K562 (cell line): ENCODE measurements around the gene PRKD2. TPM values are rescaled to one million over a fixed set of nuclear protein-coding genes. Genes with fewer than 3 reads are reported as not detected.

Experiments
- ATAC-seq: fragments of 200-7000 bp; cut with Tn5 transposase; 3 replicates; pipeline ENCODE4 v1.9.1; 2020; ENCODE audit warnings: moderate library complexity
- BruUV-seq: library from RNA; stranded (reverse); fragments of 400-500 nt; replicated peaks from 2 replicates; lab custom pipeline; 2021; lab: Mats Ljungman, UMichigan
- CTCF ChIA-PET: fragments of 300-600 bp; formaldehyde crosslinking; extraction: SDS; loops from one replicate; lab custom pipeline; 2021; ENCODE audit warnings: low intra/inter-chr PET ratio; lab: Yijun Ruan, JAX
- POLR2A ChIA-PET: fragments of 300-600, 350-650 bp; sonication (Branson Sonifier 250); formaldehyde crosslinking; extraction: SDS; loops from one replicate; lab custom pipeline; 2021; ENCODE audit warnings: antibody characterized with exemption, inconsistent platforms; lab: Yijun Ruan, JAX
- DNase-seq, 4 experiments: peaks; one replicate each; pipeline versions ENCODE4 v3.0.0 to v3.0.0-alpha.2; 2011 to 2018; ENCODE audit warnings: low spot score in 3 of 4, mixed read lengths in 3 of 4; ENCODE audit errors: extremely low read depth in 1 of 4
- FAIRE-seq: peaks from 2 replicates; lab custom pipeline; 2011; peaks lifted over from hg19 to GRCh38; lab: Jason Lieb, UNC
- H2AFZ ChIP-seq: 2 replicates; pipeline ENCODE4 v1.6.0; 2011; ENCODE audit warnings: low read depth, low read length, control low read depth, inconsistent platforms
- H3K27ac ChIP-seq: fragments of 200-600 bp; 3 replicates; pipeline ENCODE4 v1.8.0; 2011; ENCODE audit warnings: low read depth, mild to moderate bottlenecking, control low read depth, inconsistent platforms, low read length, moderate library complexity, mixed read lengths; ENCODE audit errors: extremely low read depth
- H3K27me3 ChIP-seq, 2 experiments: fragments of 300-600 bp in 1 of 2; 2 replicates in 1 of 2; 3 replicates in 1 of 2; pipeline versions ENCODE4 v1.6.0 to v1.8.0; 2011; ENCODE audit warnings: inconsistent platforms in 2 of 2, low read length in 2 of 2, mild to moderate bottlenecking in 1 of 2, mixed read lengths in 1 of 2, moderate library complexity in 1 of 2; ENCODE audit not compliant: control insufficient read depth in 2 of 2, insufficient read depth in 2 of 2
- H3K36me3 ChIP-seq: fragments of 300-600 bp; 3 replicates; pipeline ENCODE4 v1.8.0; 2011; ENCODE audit warnings: mild to moderate bottlenecking, low read length, inconsistent platforms; ENCODE audit not compliant: control insufficient read depth, insufficient read depth
- H3K4me1 ChIP-seq, 2 experiments: fragments of 200-600 bp in 1 of 2; replicated peaks in 1 of 2; 2 replicates in 1 of 2; 3 replicates in 1 of 2; pipeline versions ENCODE4 v1.5.1 to v1.8.0; 2011; ENCODE audit warnings: inconsistent platforms in 2 of 2, low read length in 2 of 2, mild to moderate bottlenecking in 1 of 2, mixed read lengths in 1 of 2, moderate library complexity in 1 of 2; ENCODE audit not compliant: control insufficient read depth in 2 of 2, insufficient read depth in 2 of 2
- H3K4me2 ChIP-seq: 2 replicates; pipeline ENCODE4 v1.6.1; 2011; ENCODE audit warnings: low read length, control low read depth, inconsistent platforms, mixed read lengths; ENCODE audit not compliant: insufficient read depth
- H3K4me3 ChIP-seq: fragments of 200-600 bp; sonication (generic), shearing (Covaris generic); 2 replicates; pipeline ENCODE4 v1.5.1; 2016; ENCODE audit warnings: control low read depth, inconsistent platforms
- H3K79me2 ChIP-seq: fragments of 200-600 bp; 3 replicates; pipeline ENCODE4 v1.8.0; 2011; ENCODE audit warnings: low read length, inconsistent platforms; ENCODE audit not compliant: control insufficient read depth, insufficient read depth
- H3K9ac ChIP-seq, 2 experiments: 2 replicates each; pipeline versions ENCODE4 v1.6.0 to v1.6.1; 2011; ENCODE audit warnings: low read depth in 2 of 2, low read length in 2 of 2, control low read depth in 1 of 2, inconsistent platforms in 1 of 2, mild to moderate bottlenecking in 1 of 2, mixed read lengths in 1 of 2; ENCODE audit not compliant: insufficient read depth in 1 of 2
- H3K9me1 ChIP-seq: one replicate; pipeline ENCODE4 v1.6.0; 2011; ENCODE audit warnings: inconsistent platforms, mild to moderate bottlenecking, low read length, moderate library complexity; ENCODE audit not compliant: control insufficient read depth, insufficient read depth
- H3K9me3 ChIP-seq: replicated peaks from 2 replicates; pipeline ENCODE4 v1.5.1; 2011; ENCODE audit warnings: low read depth, low read length, inconsistent platforms; ENCODE audit not compliant: control insufficient read depth, insufficient read depth
- H4K20me1 ChIP-seq: replicated peaks from 2 replicates; pipeline ENCODE4 v1.6.1; 2011; ENCODE audit warnings: low read length, inconsistent platforms, mixed read lengths; ENCODE audit not compliant: control insufficient read depth, insufficient read depth
- AFF4 ChIP-seq: sonication (generic); formaldehyde crosslinking; IDR thresholded peaks from 2 replicates; pipeline ENCODE4 v1.8.0; 2023; ENCODE audit warnings: mild to moderate bottlenecking, missing genetic modification reagents
- HDAC6 ChIP-seq: IDR thresholded peaks from 2 replicates; pipeline ENCODE4 v1.6.1; 2012; ENCODE audit warnings: low read depth, mild to moderate bottlenecking, control low read depth, inconsistent platforms, low read length, moderate library complexity
- SMAD2 ChIP-seq: fragments of 150-350 bp; IDR thresholded peaks from 2 replicates; pipeline ENCODE4 v1.6.1; 2014; ENCODE audit warnings: low read depth, mild to moderate bottlenecking, low read length
- TAF1 ChIP-seq: IDR thresholded peaks from 2 replicates; pipeline ENCODE4 v1.6.1; 2011; ENCODE audit warnings: mild to moderate bottlenecking, low read length, moderate library complexity; ENCODE audit not compliant: insufficient read depth, control insufficient read depth, severe bottlenecking; ENCODE audit errors: extremely low read depth
- ZFPM2 ChIP-seq: fragments of 250-450 bp; sonication (Bioruptor Pico); IDR thresholded peaks from 2 replicates; pipeline ENCODE4 v1.5.1; 2022; ENCODE audit warnings: mild to moderate bottlenecking
- ZNF75A ChIP-seq: fragments of 450-650 bp; formaldehyde crosslinking; IDR thresholded peaks from 2 replicates; pipeline ENCODE4 v1.4.0; 2020; ENCODE audit warnings: mild to moderate bottlenecking
- WGBS: fragments of 100-300 bp; shearing (Covaris generic); methylation state at CpG from one replicate; pipeline ENCODE4 v1.1.6; 2016; ENCODE audit warnings: low coverage, mixed read lengths; ENCODE audit not compliant: insufficient coverage; ENCODE audit errors: missing lambda C conversion rate; 5-methylcytosine and 5-hydroxymethylcytosine counted together
- in situ Hi-C: fragments of 300-500 bp; cut with MboI; formaldehyde crosslinking; loops from 4 replicates; pipeline ENCODE4 v1.15.0; 2018; ENCODE audit warnings: inconsistent platforms, mixed read lengths
- intact Hi-C: fragments of 100-400 bp; cut with micrococcal nuclease; formaldehyde crosslinking; loops from 2 replicates; pipeline ENCODE4 v1.14.2; 2022
- polyA plus RNA-seq, 8 experiments: library from polyadenylated mRNA; depleted of rRNA in 4 of 8; stranded (reverse) in 5 of 8; unstranded in 3 of 8; fragments of >200 nt; fragmentation: Nextera tagmentation in 2 of 8; fragmentation: Illumina TruSeq in 1 of 8; extraction: Ambion mirVana in 2 of 8; extraction: Trizol in 1 of 8; gene quantifications; 2 replicates each; pipeline versions ENCODE4 v1.2.1 to v1.2.3, GENCODE V29; 2011 to 2014; ENCODE audit warnings: inconsistent platforms in 1 of 8, missing spikeins in 1 of 8
- total RNA-seq, 7 experiments: library from RNA; depleted of rRNA in 6 of 7; stranded (reverse); fragments of >200 nt in 6 of 7; fragmentation: Illumina TruSeq in 2 of 7; extraction: Trizol in 2 of 7; gene quantifications; 2 replicates each; pipeline versions ENCODE4 v1.2.1 to v1.2.3, GENCODE V29; 2011 to 2021; ENCODE audit warnings: low replicate concordance in 1 of 7
- TF ChIP-seq, protein P1 (sequence below), 3 experiments: fragments of 200-800 bp in 1 of 3; fragments of 250-450 bp in 1 of 3; fragments of 450-650 bp in 1 of 3; sonication (Bioruptor Pico) in 1 of 3; sonication (Bioruptor generic) in 1 of 3; formaldehyde crosslinking in 1 of 3; IDR thresholded peaks; 2 replicates each; pipeline versions ENCODE4 v1.6.1 to v1.8.0; 2016 to 2022; ENCODE audit warnings: mild to moderate bottlenecking in 2 of 3, missing genetic modification characterization in 2 of 3, missing compliant biosample characterization in 1 of 3, moderate library complexity in 1 of 3
- TF ChIP-seq, protein P2 (sequence below): fragments of 450-650 bp; formaldehyde crosslinking; IDR thresholded peaks from 2 replicates; pipeline ENCODE4 v1.4.0; 2022; ENCODE audit warnings: missing genetic modification characterization
- TF ChIP-seq, protein P3 (sequence below): fragments of 200-800 bp; sonication (Bioruptor generic); IDR thresholded peaks from 2 replicates; pipeline ENCODE4 v1.6.1; 2017; ENCODE audit warnings: missing genetic modification characterization, missing compliant biosample characterization

Gene PRKD2
- total and polyA plus RNA-seq, 9 of the 15 experiments (the other 6 are each of a cell fraction or from before 2014, with no cell fraction given) = 1.8 to 60.0 (median 15.0) TPM

DNA sequence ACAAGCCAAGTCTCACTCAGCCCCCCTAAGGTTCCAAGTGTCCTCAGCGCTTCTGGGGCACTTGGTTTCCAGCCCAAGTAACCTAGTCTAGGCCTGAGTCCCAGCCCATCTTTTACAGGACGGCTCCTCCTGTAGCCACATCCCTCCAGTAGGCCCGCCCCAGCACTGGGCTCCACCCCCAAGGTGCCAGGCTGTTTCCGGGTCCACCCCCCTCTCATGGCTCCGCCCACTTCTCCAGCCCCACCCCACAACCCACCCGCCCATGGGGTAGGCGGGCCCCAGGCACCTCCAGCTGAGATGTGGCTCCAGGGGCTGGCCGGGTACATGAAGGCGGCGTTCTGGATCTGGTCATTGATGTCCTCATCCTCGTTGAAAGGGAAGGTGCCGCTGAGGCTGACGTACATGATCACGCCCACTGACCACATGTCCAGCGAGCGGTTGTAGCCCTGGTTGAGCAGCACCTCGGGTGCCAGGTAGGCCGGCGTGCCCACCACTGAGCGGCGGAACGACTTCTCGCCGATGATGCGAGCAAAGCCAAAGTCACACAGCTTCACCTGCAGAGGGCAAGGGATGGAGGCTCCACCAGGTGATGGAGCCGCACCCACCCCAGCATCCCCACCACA is 38.7 kb downstream of the PRKD2 start:
- H4K20me1 ChIP-seq = no peaks in the 10 kb centered on the region; the same call in 1 of the 2 replicates
- no TSS peak for BruUV-seq
- no peaks in the 10 kb centered on the region for H3K9me3 ChIP-seq
- H3K79me2 ChIP-seq = peaks cover 4% of the 10 kb centered on the region; the same call in 1 of the 3 replicates
- peaks cover 0 to 15% of the 10 kb centered on the region in 2 experiments; a peak in 3 of 5 replicates for H3K4me1 ChIP-seq
- no peak overlapping the region for H2AFZ ChIP-seq
- no peaks in the 10 kb centered on the region for H3K27me3 ChIP-seq
- peak; percentile 100 for ATAC-seq
- ChIA-PET POLR2A (interaction anchor here (0.6 to 1.0 kb wide), 2 partner anchors 9 to 17 kb away, joined by 3 to 6 read pairs; partner anchors contain the start of gene DACT3), CTCF (no interaction called here)
- peak overlapping the region in 1 of 2 experiments; percentile 55; a peak in 1 of 4 replicates for H3K9ac ChIP-seq
- FAIRE-seq = peak; percentile 82
- in situ Hi-C loops (no loop called here), intact Hi-C loops (no loop called here)
- DNase-seq = peak; percentile 86 to 99 (median 98)
- H3K9me1 ChIP-seq = no peaks in the 10 kb centered on the region
- H3K4me3 ChIP-seq = no peak overlapping the region
- no peak overlapping the region for H3K27ac ChIP-seq
- H3K36me3 ChIP-seq = peaks cover 73% of the 10 kb centered on the region; the same call in 2 of the 3 replicates
- no peak overlapping the region for H3K4me2 ChIP-seq
- 67% methylated on average over 24 of the region's 26 CpGs for WGBS
- TF ChIP-seq TAF1 (no peak), HDAC6 (no peak), SMAD2 (no peak), ZNF75A (CRISPR knock-in tag) (no peak), AFF4 (CRISPR knock-in tag) (no peak), ZFPM2 (CRISPR knock-in tag) (no peak)
- TF ChIP-seq, protein P1, sequence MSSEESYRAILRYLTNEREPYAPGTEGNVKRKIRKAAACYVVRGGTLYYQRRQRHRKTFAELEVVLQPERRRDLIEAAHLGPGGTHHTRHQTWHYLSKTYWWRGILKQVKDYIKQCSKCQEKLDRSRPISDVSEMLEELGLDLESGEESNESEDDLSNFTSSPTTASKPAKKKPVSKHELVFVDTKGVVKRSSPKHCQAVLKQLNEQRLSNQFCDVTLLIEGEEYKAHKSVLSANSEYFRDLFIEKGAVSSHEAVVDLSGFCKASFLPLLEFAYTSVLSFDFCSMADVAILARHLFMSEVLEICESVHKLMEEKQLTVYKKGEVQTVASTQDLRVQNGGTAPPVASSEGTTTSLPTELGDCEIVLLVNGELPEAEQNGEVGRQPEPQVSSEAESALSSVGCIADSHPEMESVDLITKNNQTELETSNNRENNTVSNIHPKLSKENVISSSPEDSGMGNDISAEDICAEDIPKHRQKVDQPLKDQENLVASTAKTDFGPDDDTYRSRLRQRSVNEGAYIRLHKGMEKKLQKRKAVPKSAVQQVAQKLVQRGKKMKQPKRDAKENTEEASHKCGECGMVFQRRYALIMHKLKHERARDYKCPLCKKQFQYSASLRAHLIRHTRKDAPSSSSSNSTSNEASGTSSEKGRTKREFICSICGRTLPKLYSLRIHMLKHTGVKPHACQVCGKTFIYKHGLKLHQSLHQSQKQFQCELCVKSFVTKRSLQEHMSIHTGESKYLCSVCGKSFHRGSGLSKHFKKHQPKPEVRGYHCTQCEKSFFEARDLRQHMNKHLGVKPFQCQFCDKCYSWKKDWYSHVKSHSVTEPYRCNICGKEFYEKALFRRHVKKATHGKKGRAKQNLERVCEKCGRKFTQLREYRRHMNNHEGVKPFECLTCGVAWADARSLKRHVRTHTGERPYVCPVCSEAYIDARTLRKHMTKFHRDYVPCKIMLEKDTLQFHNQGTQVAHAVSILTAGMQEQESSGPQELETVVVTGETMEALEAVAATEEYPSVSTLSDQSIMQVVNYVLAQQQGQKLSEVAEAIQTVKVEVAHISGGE (CRISPR knock-in tag; IDR thresholded peaks at IDR 0.05) = no peak
- TF ChIP-seq, protein P2, sequence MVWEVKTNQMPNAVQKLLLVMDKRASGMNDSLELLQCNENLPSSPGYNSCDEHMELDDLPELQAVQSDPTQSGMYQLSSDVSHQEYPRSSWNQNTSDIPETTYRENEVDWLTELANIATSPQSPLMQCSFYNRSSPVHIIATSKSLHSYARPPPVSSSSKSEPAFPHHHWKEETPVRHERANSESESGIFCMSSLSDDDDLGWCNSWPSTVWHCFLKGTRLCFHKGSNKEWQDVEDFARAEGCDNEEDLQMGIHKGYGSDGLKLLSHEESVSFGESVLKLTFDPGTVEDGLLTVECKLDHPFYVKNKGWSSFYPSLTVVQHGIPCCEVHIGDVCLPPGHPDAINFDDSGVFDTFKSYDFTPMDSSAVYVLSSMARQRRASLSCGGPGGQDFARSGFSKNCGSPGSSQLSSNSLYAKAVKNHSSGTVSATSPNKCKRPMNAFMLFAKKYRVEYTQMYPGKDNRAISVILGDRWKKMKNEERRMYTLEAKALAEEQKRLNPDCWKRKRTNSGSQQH (CRISPR knock-in tag) = no peak
- TF ChIP-seq, protein P3, sequence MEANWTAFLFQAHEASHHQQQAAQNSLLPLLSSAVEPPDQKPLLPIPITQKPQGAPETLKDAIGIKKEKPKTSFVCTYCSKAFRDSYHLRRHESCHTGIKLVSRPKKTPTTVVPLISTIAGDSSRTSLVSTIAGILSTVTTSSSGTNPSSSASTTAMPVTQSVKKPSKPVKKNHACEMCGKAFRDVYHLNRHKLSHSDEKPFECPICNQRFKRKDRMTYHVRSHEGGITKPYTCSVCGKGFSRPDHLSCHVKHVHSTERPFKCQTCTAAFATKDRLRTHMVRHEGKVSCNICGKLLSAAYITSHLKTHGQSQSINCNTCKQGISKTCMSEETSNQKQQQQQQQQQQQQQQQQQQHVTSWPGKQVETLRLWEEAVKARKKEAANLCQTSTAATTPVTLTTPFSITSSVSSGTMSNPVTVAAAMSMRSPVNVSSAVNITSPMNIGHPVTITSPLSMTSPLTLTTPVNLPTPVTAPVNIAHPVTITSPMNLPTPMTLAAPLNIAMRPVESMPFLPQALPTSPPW = peak; percentile 40; the same call in 1 of the 2 replicates
